Kidney (tissue), 14 donors: Measurements from ENCODE around the gene RHEB. TPM values are rescaled to one million over a fixed set of nuclear protein-coding genes. Genes with fewer than 3 reads are reported as not detected.

Experiments
- DNase-seq, 5 donors: peaks; one replicate each; pipeline ENCODE4 v3.0.0-alpha.2; 2013 to 2020
- FAIRE-seq: peaks from 2 replicates; lab custom pipeline; 2012; peaks lifted over from hg19 to GRCh38; lab: Jason Lieb, UNC
- H3K27ac ChIP-seq, 2 donors: one replicate each; pipeline ENCODE4 v1.7.0; 2013; ENCODE audit warnings: low read depth in 2 of 2, low read length in 2 of 2, inconsistent platforms in 1 of 2
- H3K27me3 ChIP-seq: one replicate; pipeline ENCODE4 v1.7.1; 2013; ENCODE audit warnings: low read length, inconsistent platforms; ENCODE audit not compliant: control insufficient read depth, insufficient read depth
- H3K36me3 ChIP-seq, 3 donors: one replicate each; pipeline versions ENCODE4 v1.7.0 to v1.7.1; 2013; ENCODE audit warnings: low read length in 3 of 3, control low read depth in 1 of 3, inconsistent platforms in 1 of 3; ENCODE audit not compliant: insufficient read depth in 3 of 3, control insufficient read depth in 2 of 3
- H3K4me1 ChIP-seq, 3 donors: one replicate each; pipeline versions ENCODE4 v1.7.0 to v1.7.1; 2013; ENCODE audit warnings: low read length in 3 of 3, inconsistent platforms in 1 of 3, low read depth in 1 of 3; ENCODE audit not compliant: control insufficient read depth in 2 of 3, insufficient read depth in 2 of 3
- H3K4me3 ChIP-seq, 3 donors: one replicate each; pipeline versions ENCODE4 v1.7.0 to v1.8.1; 2013; ENCODE audit warnings: low read length in 3 of 3, control low read depth in 1 of 3, inconsistent platforms in 1 of 3
- H3K9ac ChIP-seq, 3 donors: one replicate each; pipeline versions ENCODE4 v1.7.0 to v1.7.1; 2013; ENCODE audit warnings: low read length in 3 of 3, control low read depth in 1 of 3, inconsistent platforms in 1 of 3
- H3K9me3 ChIP-seq, 3 donors: one replicate each; pipeline versions ENCODE4 v1.7.0 to v1.7.1; 2013; ENCODE audit warnings: low read length in 3 of 3, control low read depth in 1 of 3, inconsistent platforms in 1 of 3; ENCODE audit not compliant: control insufficient read depth in 2 of 3, insufficient read depth in 1 of 3
- CTCF ChIP-seq: IDR thresholded peaks from 3 replicates; pipeline ENCODE4 v1.5.1; 2012; ENCODE audit warnings: mild to moderate bottlenecking, moderate library complexity, borderline replicate concordance; ENCODE audit not compliant: insufficient read depth; ENCODE audit errors: extremely low read depth
- intact Hi-C: fragments of 100-400 bp; cut with DNase I; formaldehyde crosslinking; loops from one replicate; pipeline ENCODE4 v1.11.1; 2022
- polyA plus RNA-seq: library from polyadenylated mRNA; stranded (reverse); fragments of 350-450 nt; fragmentation: Illumina TruSeq; extraction: RNeasy Lipid Tissue Mini Kit (QIAGEN cat#74804); gene quantifications from one replicate; pipeline ENCODE4 v1.2.3, GENCODE V29; 2014; ENCODE audit warnings: low read depth, low replicate concordance; ENCODE audit not compliant: insufficient read depth
- total RNA-seq: library from RNA; stranded (reverse); fragmentation: NEBNext Ultra II Directional; extraction: Animal tissue kit (Norgen Biotek cat#: 25700); gene quantifications from one replicate; pipeline ENCODE4 v1.2.1, GENCODE V29; 2021
- donor health status: control.
- donor health status: control.
- donor health status: control.
- donor health status: control.
- donor health status: control.
- donor health status: DM: yes; HTN: yes; CAD: no.
- donor health status: Normal renal cell carcinoma (clear cell type).

RHEB gene
- total and polyA plus RNA-seq, 2 donors from 2014 or later, result 92.7 to 123 TPM

GRCh38 chr7:151486074-151486473 is 33.6 kb downstream of the RHEB start:
- Histone ChIP-seq H3K4me3 (no peak overlapping the region), H3K9ac (no peak overlapping the region), H3K27ac (no peak overlapping the region), H3K4me1 (peaks cover 0 to 4% (median 0%) of the 10 kb centered on the region in 3 donors), H3K27me3 (no peaks in the 10 kb centered on the region), H3K36me3 (peaks cover 3 to 36% (median 24%) of the 10 kb centered on the region in 3 donors), H3K9me3 (no peaks in the 10 kb centered on the region)
- FAIRE-seq (no peak), DNase-seq (no peak)
- intact Hi-C loops, result no loop called here
- no peak for TF ChIP-seq CTCF

- peaks cover 0 to 4% (median 0%) of the 10 kb centered on the region in 3 donors for H3K4me1 ChIP-seq
- FAIRE-seq, result no peak
- H3K9ac ChIP-seq, result no peak overlapping the region
- H3K36me3 ChIP-seq, result peaks cover 3 to 36% (median 24%) of the 10 kb centered on the region in 3 donors
- no peak for TF ChIP-seq CTCF
- no peak overlapping the region for H3K27ac ChIP-seq
- peak in 2 of 5 donors; percentile 32 to 68 for DNase-seq
- intact Hi-C loops, result no loop called here
- no peaks in the 10 kb centered on the region for H3K9me3 ChIP-seq
- H3K27me3 ChIP-seq, result no peaks in the 10 kb centered on the region
- H3K4me3 ChIP-seq, result no peak overlapping the region
These were observed 34.6 kb downstream of the RHEB start for GRCh38 chr7:151484971-151485707.

- intact Hi-C loops, result no loop called here
These were observed 36.0 kb downstream of the RHEB start for GRCh38 chr7:151483711-151483983.

More at GRCh38 chr7:151483711-151483983, 36.0 kb downstream of the RHEB start:
- DNase-seq, result no peak
- Histone ChIP-seq H3K9me3 (no peaks in the 10 kb centered on the region), H3K27ac (no peak overlapping the region), H3K4me1 (peaks cover 0 to 4% (median 0%) of the 10 kb centered on the region in 3 donors), H3K36me3 (peaks cover 3 to 36% (median 20%) of the 10 kb centered on the region in 3 donors), H3K9ac (no peak overlapping the region), H3K4me3 (no peak overlapping the region), H3K27me3 (no peaks in the 10 kb centered on the region)
- no peak for TF ChIP-seq CTCF
- no peak for FAIRE-seq
